RWPE1 (cell line): ENCODE measurements around the gene SLC9A8.
A peak's percentile ranks its signal among the peaks of the same experiment; 100 is the strongest.
"Not testable (repeated sequence)": the region's sequence is repeated elsewhere in the genome, so short reads cannot be mapped to it uniquely, and the experiment has no call there.

ENCODE experiments used
- CTCF ChIA-PET: fragments of 350-600 bp; sonication (Branson Sonifier 250); formaldehyde crosslinking; extraction: SDS; loops from one replicate; lab custom pipeline; 2021; lab: Yijun Ruan, JAX
- POLR2A ChIA-PET: fragments of 400-600 bp; formaldehyde crosslinking; extraction: SDS; loops from one replicate; lab custom pipeline; 2020; ENCODE audit warnings: antibody characterized with exemption; ENCODE audit not compliant: low non-redundant PET; lab: Yijun Ruan, JAX
- DNase-seq: peaks from one replicate; pipeline ENCODE4 v3.0.0; 2012; ENCODE audit warnings: low spot score
- H3K27ac ChIP-seq: fragments of 450-650 bp; 2 replicates; pipeline ENCODE4 v1.5.1; 2017
- CTCF ChIP-seq: fragments of 450-650 bp; conservative IDR thresholded peaks from 2 replicates; pipeline ENCODE4 v1.5.1; 2017; ENCODE audit warnings: low read depth, mild to moderate bottlenecking

The SLC9A8 gene

GRCh38 chr20:49859011-49859410, 46.4 kb downstream of the SLC9A8 start:
- DNase-seq, result no peak
- H3K27ac ChIP-seq, result no peak overlapping the region
- POLR2A ChIA-PET, result interaction anchor here (0.7 kb wide), 1 partner anchor 9 kb away, joined by 14 read pairs; no protein-coding TSS in a partner anchor
- no peak for TF ChIP-seq CTCF
- CTCF ChIA-PET, result interaction anchor here (1.0 to 3.9 kb wide), 2 partner anchors 13 to 30 kb away, joined by 6 to 23 read pairs; no protein-coding TSS in a partner anchor

DNA sequence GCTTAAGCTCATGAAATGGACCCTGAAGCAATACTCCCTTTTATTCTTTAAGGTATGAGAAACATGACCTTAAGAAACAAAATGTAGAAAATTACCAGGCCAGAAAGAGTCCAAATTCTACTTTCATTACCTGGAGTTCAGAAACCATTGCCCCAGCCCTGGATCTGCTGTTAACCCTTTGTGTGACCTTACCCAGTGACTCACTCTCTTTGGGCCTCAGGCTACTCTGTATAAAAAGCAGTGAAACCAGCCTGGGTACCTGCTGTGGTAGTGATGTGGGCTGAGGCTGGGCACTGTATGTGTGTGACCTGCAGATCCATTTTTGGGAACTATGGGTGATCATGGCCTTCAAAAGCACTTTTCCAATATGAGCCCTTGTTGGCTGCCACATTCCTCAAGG, 47.2 kb downstream of the SLC9A8 start:
- CTCF ChIA-PET, result interaction anchor here (0.6 to 3.9 kb wide), 3 partner anchors 14 to 376 kb away, joined by 3 to 23 read pairs (median 6); no protein-coding TSS in a partner anchor
- peak; percentile 97 for DNase-seq
- POLR2A ChIA-PET, result interaction anchor here (0.7 kb wide), 1 partner anchor 10 kb away, joined by 14 read pairs; no protein-coding TSS in a partner anchor
- TF ChIP-seq CTCF, result no peak
- H3K27ac ChIP-seq, result no peak overlapping the region

GRCh38 chr20:49861232-49861631, 48.6 kb downstream of the SLC9A8 start:
- POLR2A ChIA-PET, DNase-seq, H3K27ac ChIP-seq: not testable (repeated sequence)
- CTCF ChIA-PET, result interaction anchor here (0.7 to 3.9 kb wide), 2 partner anchors 9 to 28 kb away, joined by 4 to 23 read pairs; no protein-coding TSS in a partner anchor

DNA sequence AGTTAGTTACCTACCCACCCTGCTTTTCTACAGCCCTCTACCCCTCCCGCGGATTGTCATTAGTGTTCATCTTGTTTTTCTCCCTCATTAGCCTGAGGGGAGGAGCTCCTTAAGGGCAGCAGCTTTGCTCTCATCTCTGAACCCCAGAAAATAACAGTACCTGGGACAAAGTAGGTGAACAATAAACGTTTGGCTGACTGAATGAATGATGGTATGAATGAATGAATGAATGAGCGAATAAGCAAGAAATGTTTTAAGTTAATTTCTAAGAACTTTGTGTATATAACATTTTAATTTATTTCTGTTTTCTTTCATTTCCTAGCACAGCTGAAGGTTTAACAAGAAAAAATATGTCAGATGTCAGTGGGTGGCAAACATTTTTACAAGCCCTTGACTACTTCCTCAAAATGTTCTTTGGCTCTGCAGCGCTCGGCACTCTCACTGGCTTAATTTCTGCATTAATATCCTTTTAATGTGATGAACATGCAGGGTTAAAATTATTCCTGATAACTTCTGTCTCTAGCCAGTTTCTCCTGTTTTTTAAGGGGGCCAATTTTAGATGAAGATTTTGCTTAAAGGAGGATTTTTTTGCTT, 50.1 kb downstream of the SLC9A8 start:
- DNase-seq, result no peak
- no peak for TF ChIP-seq CTCF
- POLR2A ChIA-PET, result no interaction called here
- CTCF ChIA-PET, result no interaction called here
- H3K27ac ChIP-seq, result no peak overlapping the region

DNA sequence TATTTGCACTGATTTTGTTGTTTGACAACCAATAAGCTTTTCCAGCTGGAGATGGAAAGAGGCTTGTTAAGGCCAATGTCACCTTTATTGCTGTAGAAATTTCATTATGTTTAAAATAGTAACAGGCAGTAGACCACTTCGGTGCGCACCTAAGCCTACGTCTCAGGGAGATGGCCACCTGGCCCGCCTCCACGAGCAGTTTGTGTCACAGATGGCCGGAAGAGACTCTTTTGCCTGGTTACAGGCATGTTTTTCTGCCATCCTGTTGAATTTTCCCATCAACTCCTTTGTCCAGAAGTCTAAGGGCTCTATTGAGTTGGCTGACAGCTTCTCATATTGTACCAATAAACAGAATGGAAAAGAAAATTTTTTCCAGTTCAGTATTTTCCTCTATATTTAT, 51.0 kb downstream of the SLC9A8 start:
- H3K27ac ChIP-seq, result no peak overlapping the region
- no peak for TF ChIP-seq CTCF
- CTCF ChIA-PET, result no interaction called here
- DNase-seq, result no peak
- POLR2A ChIA-PET, result no interaction called here

DNA sequence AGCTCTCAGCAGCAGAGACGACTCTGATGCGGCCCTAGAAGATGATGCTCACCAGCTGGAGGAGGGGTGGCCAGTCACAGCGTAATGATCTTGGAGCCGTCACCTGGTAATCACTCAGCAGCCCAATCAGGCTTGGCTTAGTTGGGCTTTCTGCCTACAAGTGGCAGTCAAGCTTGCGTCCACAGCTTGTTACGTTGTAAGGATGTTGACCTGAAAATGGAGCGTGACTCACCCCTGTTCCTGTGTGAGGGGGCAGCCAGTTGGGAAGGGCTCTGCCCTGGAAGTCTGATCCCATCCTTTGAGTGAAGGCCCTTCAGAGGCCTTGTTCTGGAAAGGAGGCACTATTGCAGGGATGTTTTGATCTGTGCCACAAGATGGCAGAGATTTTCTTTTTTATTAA, 52.9 kb downstream of the SLC9A8 start:
- no peak for DNase-seq
- H3K27ac ChIP-seq, result no peak overlapping the region
- CTCF ChIA-PET, result interaction anchor here (0.9 to 1.0 kb wide), 2 partner anchors 13 to 23 kb away, joined by 3 read pairs; no protein-coding TSS in a partner anchor
- POLR2A ChIA-PET, result no interaction called here
- no peak for TF ChIP-seq CTCF

- ChIA-PET POLR2A (no interaction called here), CTCF (interaction anchor here (1.0 kb wide), 1 partner anchor 13 kb away, joined by 3 read pairs; no protein-coding TSS in a partner anchor)
- DNase-seq, result no peak
- H3K27ac ChIP-seq, result no peak overlapping the region
- TF ChIP-seq CTCF, result no peak
Observed at GRCh38 chr20:49866051-49866450, 53.4 kb downstream of the SLC9A8 start.
